HEK293T (cell line): ENCODE data around the gene NHP2.

ENCODE experiments used
- BHLHE40 ChIP-seq: fragments of 450-650 bp; IDR thresholded peaks from 2 replicates; pipeline ENCODE4 v1.6.1; 2016; ENCODE audit warnings: mild to moderate bottlenecking, moderate library complexity, borderline replicate concordance
- CTBP1 ChIP-seq: fragments of 450-650 bp; IDR thresholded peaks from 2 replicates; pipeline ENCODE4 v1.6.1; 2016; ENCODE audit warnings: borderline replicate concordance
- ELF4 ChIP-seq: fragments of 450-650 bp; IDR thresholded peaks from 2 replicates; pipeline ENCODE4 v1.6.1; 2017; ENCODE audit warnings: antibody characterized with exemption
- FOXA1 ChIP-seq: fragments of 450-650 bp; IDR thresholded peaks from 2 replicates; pipeline ENCODE4 v1.6.1; 2016; ENCODE audit warnings: mild to moderate bottlenecking
- FOXK2 ChIP-seq: fragments of 450-650 bp; IDR thresholded peaks from 2 replicates; pipeline ENCODE4 v1.6.1; 2016; ENCODE audit warnings: mild to moderate bottlenecking
- FOXM1 ChIP-seq: fragments of 450-650 bp; IDR thresholded peaks from 2 replicates; pipeline ENCODE4 v1.6.1; 2017; ENCODE audit warnings: mild to moderate bottlenecking, borderline replicate concordance
- HDGF ChIP-seq: fragments of 450-650 bp; IDR thresholded peaks from 2 replicates; pipeline ENCODE4 v1.6.1; 2017; ENCODE audit warnings: antibody characterized with exemption, borderline replicate concordance
- L3MBTL2 ChIP-seq: fragments of 450-650 bp; conservative IDR thresholded peaks from 2 replicates; pipeline ENCODE4 v1.6.1; 2016; ENCODE audit warnings: mild to moderate bottlenecking
- LEF1 ChIP-seq: fragments of 450-650 bp; IDR thresholded peaks from 2 replicates; pipeline ENCODE4 v1.6.1; 2017; ENCODE audit warnings: mild to moderate bottlenecking, borderline replicate concordance
- PKNOX1 ChIP-seq: fragments of 450-650 bp; IDR thresholded peaks from 2 replicates; pipeline ENCODE4 v1.6.1; 2016
- SP1 ChIP-seq: fragments of 450-650 bp; IDR thresholded peaks from 2 replicates; pipeline ENCODE4 v1.6.1; 2017
- SUZ12 ChIP-seq: fragments of 450-650 bp; IDR thresholded peaks from 2 replicates; pipeline ENCODE4 v1.6.1; 2016; ENCODE audit warnings: mild to moderate bottlenecking
- TARDBP ChIP-seq: fragments of 450-650 bp; IDR thresholded peaks from 2 replicates; pipeline ENCODE4 v1.6.1; 2016
- ZNF384 ChIP-seq: fragments of 450-650 bp; IDR thresholded peaks from 2 replicates; pipeline ENCODE4 v1.6.1; 2016

DNA sequence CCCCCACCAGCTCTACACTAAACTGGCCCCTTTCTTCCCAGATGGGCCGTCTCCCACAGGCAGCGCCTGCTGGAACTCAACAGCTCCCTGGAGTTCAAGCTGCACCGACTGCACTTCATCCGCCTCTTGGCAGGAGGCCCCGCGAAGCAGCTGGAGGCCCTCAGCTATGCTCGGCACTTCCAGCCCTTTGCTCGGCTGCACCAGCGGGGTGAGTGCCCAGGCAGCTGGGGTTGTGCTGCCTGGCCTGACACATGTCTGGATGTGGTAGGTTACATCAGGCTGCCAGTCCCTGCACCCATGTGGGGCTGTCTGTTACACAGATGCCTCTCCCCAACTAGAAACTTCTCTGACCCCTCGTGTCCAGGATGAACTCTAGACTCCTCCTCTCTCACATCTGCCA, 9.8 kb downstream of the NHP2 start:
- no peak for TF ChIP-seq CTBP1
- TF ChIP-seq SUZ12, result no peak
- TF ChIP-seq ELF4, result no peak
- TF ChIP-seq SP1, result no peak
- no peak for TF ChIP-seq FOXK2
- TF ChIP-seq TARDBP, result no peak
- TF ChIP-seq FOXA1, result no peak
- no peak for TF ChIP-seq ZNF384
- no peak for TF ChIP-seq FOXM1
- no peak for TF ChIP-seq L3MBTL2
- no peak for TF ChIP-seq HDGF
- no peak for TF ChIP-seq PKNOX1
- no peak for TF ChIP-seq BHLHE40
- no peak for TF ChIP-seq LEF1
